Stimulated activated naive B cell treated with anti-CD40 and anti-IgM and Interleukin-4, amounts not matched to agents 10 μg/mL and 1 μg/mL and 100 μg/mL, for 72 hours (primary cell): ENCODE measurements around the gene LARP4B.
A peak's percentile ranks its signal among the peaks of the same experiment; 100 is the strongest.

ENCODE experiments used
- ATAC-seq, 2 donors: fragments of 150-1000 bp; cut with Tn5 transposase; replicated peaks; 2 replicates each; pipeline ENCODE4 v1.10.0; 2021; ENCODE audit warnings: moderate library complexity in 1 of 2
- DNase-seq: peaks from one replicate; pipeline ENCODE4 v3.0.0; 2021
- H3K27ac Mint-ChIP-seq: one replicate; pipeline ENCODE4 v1.8.0; 2022; ENCODE audit warnings: mild to moderate bottlenecking, mixed read lengths
- H3K27me3 Mint-ChIP-seq, 2 donors: one replicate each; pipeline ENCODE4 v1.8.0; 2022; ENCODE audit warnings: mixed read lengths in 2 of 2
- H3K36me3 Mint-ChIP-seq, 2 donors: one replicate each; pipeline ENCODE4 v1.8.0; 2022; ENCODE audit warnings: mixed read lengths in 2 of 2, mild to moderate bottlenecking in 1 of 2
- H3K4me1 Mint-ChIP-seq, 2 donors: one replicate each; pipeline ENCODE4 v1.8.0; 2022; ENCODE audit warnings: mixed read lengths in 2 of 2, mild to moderate bottlenecking in 1 of 2
- H3K4me3 Mint-ChIP-seq, 2 donors: one replicate each; pipeline ENCODE4 v1.8.0; 2022; ENCODE audit warnings: mild to moderate bottlenecking in 2 of 2, mixed read lengths in 2 of 2, moderate library complexity in 1 of 2
- H3K9me3 Mint-ChIP-seq, 2 donors: one replicate each; pipeline ENCODE4 v1.8.0; 2022; ENCODE audit warnings: mixed read lengths in 2 of 2, mild to moderate bottlenecking in 1 of 2

LARP4B gene

GRCh38 chr10:966466-967235 is 35.1 kb upstream of the LARP4B start:
- H3K4me3 Mint-ChIP-seq = no peak overlapping the region
- no peaks in the 10 kb centered on the region for H3K36me3 Mint-ChIP-seq
- peaks cover 0 to 4% of the 10 kb centered on the region in 2 donors for H3K9me3 Mint-ChIP-seq
- H3K4me1 Mint-ChIP-seq = no peaks in the 10 kb centered on the region
- H3K27ac Mint-ChIP-seq = no peak overlapping the region
- DNase-seq (no peak), ATAC-seq (no peak)
- H3K27me3 Mint-ChIP-seq = peaks cover 18 to 21% of the 10 kb centered on the region in 2 donors

DNA sequence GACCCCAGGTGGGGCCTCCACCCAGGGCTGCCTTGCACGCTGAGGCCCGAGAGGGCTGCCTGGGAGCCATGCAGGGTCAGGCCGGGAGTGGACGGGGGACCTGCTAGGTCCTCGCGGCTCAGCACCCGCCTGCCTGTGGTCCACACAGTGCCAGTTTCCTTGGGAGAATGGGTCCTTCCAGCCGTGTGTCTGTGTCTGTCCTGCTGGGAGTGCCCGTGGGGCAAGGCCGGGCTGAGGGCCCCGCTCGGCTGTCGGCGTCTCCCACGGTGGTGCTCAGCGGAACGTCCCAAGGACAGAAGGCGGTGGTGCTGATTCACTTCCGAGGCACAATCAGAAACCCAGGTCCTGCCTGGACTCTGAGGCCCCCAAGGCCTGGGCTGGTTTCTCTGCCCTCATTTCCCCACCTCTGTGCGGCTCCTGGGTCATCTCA is 33.5 kb upstream of the LARP4B start:
- Mint-ChIP-seq H3K4me3 (no peak overlapping the region), H3K27ac (no peak overlapping the region), H3K9me3 (peaks cover 0 to 4% of the 10 kb centered on the region in 2 donors), H3K36me3 (no peaks in the 10 kb centered on the region), H3K27me3 (peaks cover 21 to 24% of the 10 kb centered on the region in 2 donors), H3K4me1 (no peaks in the 10 kb centered on the region)
- no peak for ATAC-seq
- no peak for DNase-seq

GRCh38 chr10:964321-964987 is 32.9 kb upstream of the LARP4B start:
- H3K27me3 Mint-ChIP-seq = peaks cover 20 to 28% of the 10 kb centered on the region in 2 donors
- no peak for ATAC-seq
- H3K9me3 Mint-ChIP-seq = peaks cover 0 to 4% of the 10 kb centered on the region in 2 donors
- no peaks in the 10 kb centered on the region for H3K36me3 Mint-ChIP-seq
- H3K27ac Mint-ChIP-seq = no peak overlapping the region
- H3K4me1 Mint-ChIP-seq = no peaks in the 10 kb centered on the region
- H3K4me3 Mint-ChIP-seq = no peak overlapping the region
- no peak for DNase-seq

- DNase-seq (no peak), ATAC-seq (no peak)
- peaks cover 18 to 27% of the 10 kb centered on the region in 2 donors for H3K27me3 Mint-ChIP-seq
- no peak overlapping the region for H3K4me3 Mint-ChIP-seq
- no peaks in the 10 kb centered on the region for H3K4me1 Mint-ChIP-seq
- H3K27ac Mint-ChIP-seq = no peak overlapping the region
- no peaks in the 10 kb centered on the region for H3K36me3 Mint-ChIP-seq
- H3K9me3 Mint-ChIP-seq = peaks cover 0 to 4% of the 10 kb centered on the region in 2 donors
Measured at GRCh38 chr10:963655-964054, 32.1 kb upstream of the LARP4B start.

DNA sequence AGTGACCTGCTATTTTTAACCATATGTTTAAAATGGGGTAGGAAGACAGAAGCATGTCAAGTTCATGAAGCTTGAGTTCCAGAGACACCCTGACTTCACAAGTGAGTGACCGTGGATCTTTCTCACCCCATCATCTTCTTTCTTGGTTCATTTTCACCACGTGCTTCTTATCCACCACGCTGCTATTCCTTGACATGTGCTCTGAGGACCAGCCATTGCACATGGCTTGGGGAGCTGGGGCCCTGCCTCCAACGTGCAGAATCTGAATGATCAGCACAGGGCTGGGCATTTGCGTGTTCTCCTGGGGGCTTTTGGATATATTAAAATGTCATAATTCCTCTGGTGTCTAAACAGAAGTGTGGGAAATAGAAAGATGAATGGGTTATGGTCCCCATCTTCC is 31.7 kb upstream of the LARP4B start:
- no peaks in the 10 kb centered on the region for H3K4me1 Mint-ChIP-seq

DNA sequence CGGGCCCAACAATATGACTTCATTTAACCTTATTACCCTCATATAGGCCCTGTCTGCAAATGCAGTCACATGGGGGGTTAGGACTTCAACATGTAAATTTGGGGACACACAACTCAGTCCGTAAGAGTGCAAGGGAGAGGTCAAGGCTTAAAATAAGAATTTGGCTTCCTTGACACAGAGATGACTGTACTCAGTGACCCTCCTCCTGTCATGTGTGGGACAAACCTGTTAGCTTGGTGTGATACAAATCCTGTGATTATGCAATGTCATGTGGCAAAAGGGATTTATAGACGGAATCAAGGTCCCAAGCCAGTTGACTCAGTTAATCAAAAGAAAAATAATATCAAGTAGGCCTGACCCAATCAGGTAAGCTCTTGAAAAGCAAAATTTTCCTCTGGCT is 30.8 kb upstream of the LARP4B start:
- DNase-seq (no peak), ATAC-seq (no peak)
- Mint-ChIP-seq H3K36me3 (no peaks in the 10 kb centered on the region), H3K27ac (no peak overlapping the region), H3K27me3 (peaks cover 22 to 26% of the 10 kb centered on the region in 2 donors), H3K4me1 (no peaks in the 10 kb centered on the region), H3K9me3 (peaks cover 0 to 4% of the 10 kb centered on the region in 2 donors), H3K4me3 (no peak overlapping the region)

More for the DNA sequence above, 31.7 kb upstream of the LARP4B start:
- no peak for ATAC-seq
- no peak for DNase-seq
- Mint-ChIP-seq H3K9me3 (peaks cover 0 to 4% of the 10 kb centered on the region in 2 donors), H3K27ac (no peak overlapping the region), H3K27me3 (peaks cover 19 to 26% of the 10 kb centered on the region in 2 donors), H3K36me3 (no peaks in the 10 kb centered on the region), H3K4me3 (no peak overlapping the region)

DNA sequence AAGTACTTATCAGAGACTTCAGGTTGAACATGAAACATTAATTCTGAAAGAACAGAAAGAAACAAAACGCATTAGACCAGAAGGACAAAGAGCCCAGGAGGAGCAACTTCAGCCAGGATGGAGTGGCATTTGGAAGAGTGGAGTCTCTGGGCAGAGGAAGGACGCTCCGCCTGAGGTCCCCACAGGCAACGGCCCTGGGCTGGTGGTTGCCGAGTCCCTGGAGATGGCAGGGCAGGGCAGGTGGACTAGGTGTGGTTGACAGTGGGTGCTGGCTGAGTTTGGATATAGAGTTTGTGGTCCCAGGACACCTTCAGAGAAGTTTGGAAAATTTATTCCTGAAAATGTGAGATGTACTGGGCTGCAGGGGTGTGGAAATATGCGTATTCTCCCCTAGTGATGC is 27.4 kb upstream of the LARP4B start:
- Mint-ChIP-seq H3K27ac (no peak overlapping the region), H3K4me1 (no peaks in the 10 kb centered on the region), H3K36me3 (peaks cover 0 to 2% of the 10 kb centered on the region in 2 donors), H3K4me3 (no peak overlapping the region), H3K9me3 (no peaks in the 10 kb centered on the region), H3K27me3 (peaks cover 20 to 29% of the 10 kb centered on the region in 2 donors)
- DNase-seq (no peak), ATAC-seq (no peak)

GRCh38 chr10:958106-958505 is 26.6 kb upstream of the LARP4B start:
- H3K4me3 Mint-ChIP-seq = no peak overlapping the region
- peaks cover 0 to 2% of the 10 kb centered on the region in 2 donors for H3K36me3 Mint-ChIP-seq
- DNase-seq (no peak), ATAC-seq (peak in 1 of 2 donors; percentile 29)
- no peaks in the 10 kb centered on the region for H3K4me1 Mint-ChIP-seq
- H3K27me3 Mint-ChIP-seq = peaks cover 20 to 33% of the 10 kb centered on the region in 2 donors
- no peaks in the 10 kb centered on the region for H3K9me3 Mint-ChIP-seq
- no peak overlapping the region for H3K27ac Mint-ChIP-seq

DNA sequence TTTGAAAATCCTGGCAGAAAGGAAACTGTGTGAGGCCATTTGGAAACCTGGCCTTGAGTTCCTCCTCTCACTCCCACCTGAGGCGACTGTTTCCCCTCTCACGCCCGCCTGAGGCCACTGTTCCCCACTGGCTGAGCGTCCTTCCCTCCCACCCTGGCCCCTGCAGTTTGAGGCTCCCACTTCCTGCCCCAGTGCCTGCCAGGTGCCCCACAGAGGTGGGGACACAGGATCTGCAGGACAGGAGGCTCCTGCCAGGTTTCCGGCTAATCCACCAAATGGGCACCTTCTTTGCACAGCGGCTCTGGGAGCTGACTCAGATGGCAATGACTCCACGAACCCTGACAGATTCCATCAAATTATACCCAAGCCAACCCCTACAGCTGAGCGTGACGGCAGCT is 24.3 kb upstream of the LARP4B start:
- Mint-ChIP-seq H3K9me3 (no peaks in the 10 kb centered on the region), H3K4me3 (no peak overlapping the region), H3K4me1 (no peaks in the 10 kb centered on the region), H3K27me3 (peaks cover 23 to 33% of the 10 kb centered on the region in 2 donors), H3K36me3 (peaks cover 0 to 2% of the 10 kb centered on the region in 2 donors), H3K27ac (no peak overlapping the region)
- no peak for ATAC-seq
- no peak for DNase-seq

GRCh38 chr10:955127-955819 is 23.8 kb upstream of the LARP4B start:
- ATAC-seq (no peak), DNase-seq (no peak)
- Mint-ChIP-seq H3K4me1 (no peaks in the 10 kb centered on the region), H3K9me3 (no peaks in the 10 kb centered on the region), H3K36me3 (peaks cover 0 to 2% of the 10 kb centered on the region in 2 donors), H3K27me3 (peaks cover 24 to 33% of the 10 kb centered on the region in 2 donors), H3K4me3 (no peak overlapping the region), H3K27ac (no peak overlapping the region)

DNA sequence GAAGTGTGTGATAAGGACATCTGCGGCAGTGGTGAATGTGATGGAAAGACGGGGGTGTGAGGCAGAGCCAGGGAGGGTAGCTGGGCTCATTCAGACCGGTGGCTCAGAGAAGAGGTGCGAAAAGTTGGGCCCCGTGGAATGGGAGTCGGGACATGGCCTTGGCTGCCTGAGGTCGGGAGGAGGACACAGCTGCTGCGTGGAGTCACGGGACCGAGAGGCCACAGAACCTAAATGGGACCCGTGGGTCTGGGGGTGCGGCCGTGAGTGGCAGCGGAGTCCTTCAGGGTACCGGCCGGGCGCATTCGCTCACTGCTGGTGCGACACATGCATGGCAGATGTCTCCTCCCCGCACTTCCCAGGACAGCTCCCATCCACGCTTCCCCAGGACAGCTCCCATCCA is 22.9 kb upstream of the LARP4B start:
- Mint-ChIP-seq H3K4me1 (peaks cover 0 to 3% of the 10 kb centered on the region in 2 donors), H3K27me3 (peaks cover 21 to 30% of the 10 kb centered on the region in 2 donors), H3K36me3 (peaks cover 0 to 2% of the 10 kb centered on the region in 2 donors), H3K27ac (no peak overlapping the region), H3K4me3 (no peak overlapping the region), H3K9me3 (no peaks in the 10 kb centered on the region)
- ATAC-seq = no peak
- DNase-seq = no peak

- Mint-ChIP-seq H3K27me3 (peaks cover 20 to 29% of the 10 kb centered on the region in 2 donors), H3K27ac (no peak overlapping the region), H3K4me1 (peaks cover 0 to 4% of the 10 kb centered on the region in 2 donors), H3K36me3 (peaks cover 0 to 2% of the 10 kb centered on the region in 2 donors), H3K9me3 (no peaks in the 10 kb centered on the region), H3K4me3 (no peak overlapping the region)
- DNase-seq (no peak), ATAC-seq (no peak)
Measured at GRCh38 chr10:953836-954235, 22.3 kb upstream of the LARP4B start.

GRCh38 chr10:949446-949845 is 17.9 kb upstream of the LARP4B start:
- Mint-ChIP-seq H3K4me1 (peaks cover 4 to 7% of the 10 kb centered on the region in 2 donors), H3K4me3 (no peak overlapping the region), H3K27me3 (peaks cover 15 to 17% of the 10 kb centered on the region in 2 donors), H3K36me3 (peaks cover 0 to 2% of the 10 kb centered on the region in 2 donors), H3K9me3 (no peaks in the 10 kb centered on the region), H3K27ac (no peak overlapping the region)
- no peak for DNase-seq
- no peak for ATAC-seq

- DNase-seq (no peak), ATAC-seq (no peak)
- no peaks in the 10 kb centered on the region for H3K9me3 Mint-ChIP-seq
- H3K27ac Mint-ChIP-seq = no peak overlapping the region
- H3K4me3 Mint-ChIP-seq = no peak overlapping the region
- H3K27me3 Mint-ChIP-seq = peaks cover 7 to 10% of the 10 kb centered on the region in 2 donors
- no peaks in the 10 kb centered on the region for H3K36me3 Mint-ChIP-seq
- H3K4me1 Mint-ChIP-seq = peaks cover 13 to 15% of the 10 kb centered on the region in 2 donors
Measured at GRCh38 chr10:948347-948746, 16.8 kb upstream of the LARP4B start.
